ENCODE data around the gene DDX1.

Gene DDX1

GRCh38 chr2:15661295-15661569 is 69.6 kb downstream of the DDX1 start:
- Histone ChIP-seq H3K27me3 (ENCODE audit: low read depth) (no peaks in the 10 kb centered on the region), H3K9me3 (no peaks in the 10 kb centered on the region), H3K4me1 (no peaks in the 10 kb centered on the region), H3K4me3 (no peak overlapping the region), H3K36me3 (replicated peaks) (no peaks in the 10 kb centered on the region)
- in situ Hi-C loops (cut with MboI; ENCODE audit: low sequenced_read_pairs): no loop called here
- DNase-seq (ENCODE audit: low spot score in 2 of 2): no peak

- Histone ChIP-seq H3K9me3 (no peaks in the 10 kb centered on the region), H3K4me1 (no peaks in the 10 kb centered on the region), H3K27me3 (ENCODE audit: low read depth) (no peaks in the 10 kb centered on the region), H3K4me3 (no peak overlapping the region), H3K36me3 (replicated peaks) (no peaks in the 10 kb centered on the region)
- in situ Hi-C loops (cut with MboI; ENCODE audit: low sequenced_read_pairs): no loop called here
- DNase-seq (ENCODE audit: low spot score in 2 of 2): no peak
Measured at GRCh38 chr2:15662026-15662425, 70.4 kb downstream of the DDX1 start.

GRCh38 chr2:15662579-15662978 is 70.9 kb downstream of the DDX1 start:
- no peak for DNase-seq (ENCODE audit: low spot score in 2 of 2)
- in situ Hi-C loops (cut with MboI; ENCODE audit: low sequenced_read_pairs): no loop called here
- no peaks in the 10 kb centered on the region for H3K4me1 ChIP-seq
- no peaks in the 10 kb centered on the region for H3K36me3 ChIP-seq (replicated peaks)
- H3K27me3 ChIP-seq (ENCODE audit: low read depth): no peaks in the 10 kb centered on the region
- H3K4me3 ChIP-seq: no peak overlapping the region
- H3K9me3 ChIP-seq: no peaks in the 10 kb centered on the region

- in situ Hi-C loops (cut with MboI; ENCODE audit: low sequenced_read_pairs): no loop called here
- Histone ChIP-seq H3K27me3 (ENCODE audit: low read depth) (0 out of 2 replicates have a peak, but pooled peaks cover 5% of the 10 kb centered on the region), H3K9me3 (no peaks in the 10 kb centered on the region), H3K36me3 (replicated peaks) (no peaks in the 10 kb centered on the region), H3K4me1 (no peaks in the 10 kb centered on the region), H3K4me3 (no peak overlapping the region)
- DNase-seq (ENCODE audit: low spot score in 2 of 2): no peak
Measured at GRCh38 chr2:15663802-15664201, 72.1 kb downstream of the DDX1 start.

- DNase-seq (ENCODE audit: low spot score in 2 of 2): no peak
- Histone ChIP-seq H3K4me3 (no peak overlapping the region), H3K9me3 (no peaks in the 10 kb centered on the region), H3K27me3 (ENCODE audit: low read depth) (0 out of 2 replicates have a peak, but pooled peaks cover 5% of the 10 kb centered on the region), H3K36me3 (replicated peaks) (no peaks in the 10 kb centered on the region), H3K4me1 (no peaks in the 10 kb centered on the region)
- in situ Hi-C loops (cut with MboI; ENCODE audit: low sequenced_read_pairs): no loop called here
Measured at GRCh38 chr2:15664273-15665066, 72.8 kb downstream of the DDX1 start.

GRCh38 chr2:15665067-15665942 is 73.6 kb downstream of the DDX1 start:
- no peak overlapping the region for H3K4me3 ChIP-seq
- H3K36me3 ChIP-seq (replicated peaks): no peaks in the 10 kb centered on the region
- DNase-seq (ENCODE audit: low spot score in 2 of 2): no peak
- no peaks in the 10 kb centered on the region for H3K9me3 ChIP-seq
- no peaks in the 10 kb centered on the region for H3K4me1 ChIP-seq
- H3K27me3 ChIP-seq (ENCODE audit: low read depth): 0 out of 2 replicates have a peak, but pooled peaks cover 5% of the 10 kb centered on the region
- in situ Hi-C loops (cut with MboI; ENCODE audit: low sequenced_read_pairs): no loop called here

GRCh38 chr2:15665943-15666460 is 74.3 kb downstream of the DDX1 start:
- DNase-seq (ENCODE audit: low spot score in 2 of 2): no peak
- Histone ChIP-seq H3K9me3 (0 out of 2 replicates have a peak, but pooled peaks cover 3% of the 10 kb centered on the region), H3K36me3 (replicated peaks) (no peaks in the 10 kb centered on the region), H3K4me3 (no peak overlapping the region), H3K4me1 (no peaks in the 10 kb centered on the region), H3K27me3 (ENCODE audit: low read depth) (0 out of 2 replicates have a peak, but pooled peaks cover 5% of the 10 kb centered on the region)
- in situ Hi-C loops (cut with MboI; ENCODE audit: low sequenced_read_pairs): no loop called here

- DNase-seq (ENCODE audit: low spot score in 2 of 2): no peak
- 0 out of 2 replicates have a peak, but pooled peaks cover 5% of the 10 kb centered on the region for H3K27me3 ChIP-seq (ENCODE audit: low read depth)
- in situ Hi-C loops (cut with MboI; ENCODE audit: low sequenced_read_pairs): no loop called here
Measured at GRCh38 chr2:15666861-15667808, 75.5 kb downstream of the DDX1 start.

GRCh38 chr2:15667809-15668556 is 76.3 kb downstream of the DDX1 start:
- Histone ChIP-seq H3K9me3 (0 out of 2 replicates have a peak, but pooled peaks cover 3% of the 10 kb centered on the region), H3K4me3 (no peak overlapping the region), H3K4me1 (no peaks in the 10 kb centered on the region), H3K27me3 (ENCODE audit: low read depth) (0 out of 2 replicates have a peak, but pooled peaks cover 5% of the 10 kb centered on the region), H3K36me3 (replicated peaks) (no peaks in the 10 kb centered on the region)
- no peak for DNase-seq (ENCODE audit: low spot score in 2 of 2)
- in situ Hi-C loops (cut with MboI; ENCODE audit: low sequenced_read_pairs): no loop called here

More at GRCh38 chr2:15666861-15667808, 75.5 kb downstream of the DDX1 start:
- 0 out of 2 replicates have a peak, but pooled peaks cover 3% of the 10 kb centered on the region for H3K9me3 ChIP-seq
- no peak overlapping the region for H3K4me3 ChIP-seq
- no peaks in the 10 kb centered on the region for H3K4me1 ChIP-seq
- no peaks in the 10 kb centered on the region for H3K36me3 ChIP-seq (replicated peaks)

- Histone ChIP-seq H3K4me3 (no peak overlapping the region), H3K27me3 (ENCODE audit: low read depth) (0 out of 2 replicates have a peak, but pooled peaks cover 5% of the 10 kb centered on the region), H3K9me3 (0 out of 2 replicates have a peak, but pooled peaks cover 3% of the 10 kb centered on the region), H3K4me1 (no peaks in the 10 kb centered on the region), H3K36me3 (replicated peaks) (no peaks in the 10 kb centered on the region)
- in situ Hi-C loops (cut with MboI; ENCODE audit: low sequenced_read_pairs): no loop called here
- DNase-seq (ENCODE audit: low spot score in 2 of 2): no peak
Measured at GRCh38 chr2:15668611-15669305, 77.1 kb downstream of the DDX1 start.

- Histone ChIP-seq H3K9me3 (0 out of 2 replicates have a peak, but pooled peaks cover 3% of the 10 kb centered on the region), H3K4me1 (no peaks in the 10 kb centered on the region), H3K4me3 (no peak overlapping the region), H3K27me3 (ENCODE audit: low read depth) (0 out of 2 replicates have a peak, but pooled peaks cover 5% of the 10 kb centered on the region), H3K36me3 (replicated peaks) (no peaks in the 10 kb centered on the region)
- in situ Hi-C loops (cut with MboI; ENCODE audit: low sequenced_read_pairs): no loop called here
- DNase-seq (ENCODE audit: low spot score in 2 of 2): no peak
Measured at GRCh38 chr2:15669375-15669910, 77.8 kb downstream of the DDX1 start.

- 0 out of 2 replicates have a peak, but pooled peaks cover 5% of the 10 kb centered on the region for H3K27me3 ChIP-seq (ENCODE audit: low read depth)
- DNase-seq (ENCODE audit: low spot score in 2 of 2): no peak
- H3K4me3 ChIP-seq: no peak overlapping the region
- H3K9me3 ChIP-seq: 0 out of 2 replicates have a peak, but pooled peaks cover 3% of the 10 kb centered on the region
- no peaks in the 10 kb centered on the region for H3K4me1 ChIP-seq
- no peaks in the 10 kb centered on the region for H3K36me3 ChIP-seq (replicated peaks)
- in situ Hi-C loops (cut with MboI; ENCODE audit: low sequenced_read_pairs): no loop called here
Measured at GRCh38 chr2:15670469-15670868, 78.8 kb downstream of the DDX1 start.
